Caco-2 (cell line): Measurements from ENCODE around the gene KITLG. TPM values are rescaled to one million over a fixed set of nuclear protein-coding genes. Genes with fewer than 3 reads are reported as not detected.

ENCODE experiments used
- BruUV-seq: library from RNA; stranded (reverse); fragments of 400-500 nt; replicated peaks from 2 replicates; lab custom pipeline; 2021; lab: Mats Ljungman, UMichigan
- CTCF ChIA-PET: fragments of 300-600 bp; sonication (Branson Sonifier 250); formaldehyde crosslinking; loops from one replicate; lab custom pipeline; 2022; ENCODE audit warnings: antibody characterized with exemption; lab: Charles Lee
- POLR2A ChIA-PET: fragments of 300-600 bp; sonication (Branson Sonifier 250); formaldehyde crosslinking; loops from one replicate; lab custom pipeline; 2022; ENCODE audit warnings: antibody characterized with exemption; lab: Charles Lee
- DNase-seq, 2 experiments: peaks; one replicate each; pipeline versions ENCODE4 v3.0.0 to v3.0.0-alpha.2; 2020 to 2022
- H3K27me3 ChIP-seq: replicated peaks from 2 replicates; pipeline ENCODE4 v1.6.0; 2011; ENCODE audit warnings: low read length; ENCODE audit not compliant: control insufficient read depth, insufficient read depth
- H3K36me3 ChIP-seq: 2 replicates; pipeline ENCODE4 v1.5.1; 2011; ENCODE audit warnings: low read length; ENCODE audit not compliant: control insufficient read depth, insufficient read depth
- H3K4me1 ChIP-seq: fragments of 250-450 bp; sonication (Bioruptor Pico); 2 replicates; pipeline ENCODE4 v1.5.1; 2020; ENCODE audit warnings: mild to moderate bottlenecking
- H3K4me3 ChIP-seq: 2 replicates; pipeline ENCODE4 v1.5.1; 2011; ENCODE audit warnings: low read depth, mild to moderate bottlenecking, control low read depth, low read length
- H3K9me3 ChIP-seq: fragments of 250-450 bp; sonication (Bioruptor Pico); 2 replicates; pipeline ENCODE4 v1.5.1; 2020; ENCODE audit warnings: mild to moderate bottlenecking, moderate library complexity
- H3K27ac Mint-ChIP-seq: one replicate; pipeline ENCODE4 v1.8.0; 2022; ENCODE audit warnings: mixed read lengths; ENCODE audit not compliant: unreplicated experiment
- H3K27me3 Mint-ChIP-seq: one replicate; pipeline ENCODE4 v1.8.0; 2022; ENCODE audit warnings: mixed read lengths; ENCODE audit not compliant: insufficient read depth, unreplicated experiment
- H3K36me3 Mint-ChIP-seq: one replicate; pipeline ENCODE4 v1.8.0; 2022; ENCODE audit warnings: mild to moderate bottlenecking, mixed read lengths; ENCODE audit not compliant: insufficient read depth, unreplicated experiment
- H3K4me1 Mint-ChIP-seq: one replicate; pipeline ENCODE4 v1.8.0; 2022; ENCODE audit warnings: low read depth, mixed read lengths; ENCODE audit not compliant: unreplicated experiment
- H3K4me3 Mint-ChIP-seq: one replicate; pipeline ENCODE4 v1.8.0; 2022; ENCODE audit warnings: mild to moderate bottlenecking, moderate library complexity, mixed read lengths; ENCODE audit not compliant: unreplicated experiment
- H3K9me3 Mint-ChIP-seq: one replicate; pipeline ENCODE4 v1.8.0; 2022; ENCODE audit warnings: mixed read lengths; ENCODE audit not compliant: unreplicated experiment
- CTCF ChIP-seq, 2 experiments: fragments of 200-600 bp in 1 of 2; IDR thresholded peaks; 1 replicate in 1 of 2; 2 replicates in 1 of 2; pipeline versions ENCODE4 v1.5.1 to v1.8.0; 2011 to 2022; ENCODE audit warnings: antibody characterized with exemption in 1 of 2, control low read depth in 1 of 2, inconsistent platforms in 1 of 2, low read depth in 1 of 2, low read length in 1 of 2, mild to moderate bottlenecking in 1 of 2, moderate library complexity in 1 of 2; ENCODE audit not compliant: insufficient read depth in 1 of 2, severe bottlenecking in 1 of 2, unreplicated experiment in 1 of 2
- intact Hi-C: fragments of 100-400 bp; cut with micrococcal nuclease; formaldehyde crosslinking; loops from one replicate; pipeline ENCODE4 v1.10.0; 2022; ENCODE audit not compliant: unreplicated experiment
- total RNA-seq: library from RNA; stranded (reverse); gene quantifications from 2 replicates; pipeline ENCODE4 v1.2.3, GENCODE V29; 2022

Gene KITLG
- total RNA-seq, 1 experiment from 2014 or later = 200 TPM

- Histone ChIP-seq H3K27me3 (no peaks in the 10 kb centered on the region), H3K4me1 (no peaks in the 10 kb centered on the region), H3K36me3 (no peaks in the 10 kb centered on the region), H3K9me3 (no peaks in the 10 kb centered on the region), H3K4me3 (no peak overlapping the region)
- intact Hi-C loops = no loop called here
- Mint-ChIP-seq H3K27me3 (no peaks in the 10 kb centered on the region), H3K4me3 (no peak overlapping the region), H3K27ac (no peak overlapping the region), H3K36me3 (peaks cover 4% of the 10 kb centered on the region), H3K4me1 (no peaks in the 10 kb centered on the region), H3K9me3 (peaks cover 37% of the 10 kb centered on the region)
- BruUV-seq = no TSS peak
- no peak for DNase-seq
- TF ChIP-seq CTCF (IDR thresholded peaks at IDR 0.05; ENCODE audit: insufficient read depth in 1 of 2, low read depth in 1 of 2, low read length in 1 of 2, severe bottlenecking in 1 of 2, unreplicated experiment in 1 of 2) = no peak
- ChIA-PET POLR2A (no interaction called here), CTCF (no interaction called here)
Observed at GRCh38 chr12:88604646-88605045, 24.4 kb upstream of the KITLG start.

GRCh38 chr12:88600272-88600671, 20.0 kb upstream of the KITLG start:
- Mint-ChIP-seq H3K27ac (no peak overlapping the region), H3K9me3 (peaks cover 4% of the 10 kb centered on the region), H3K4me3 (no peak overlapping the region), H3K4me1 (no peaks in the 10 kb centered on the region), H3K36me3 (no peaks in the 10 kb centered on the region), H3K27me3 (no peaks in the 10 kb centered on the region)
- Histone ChIP-seq H3K27me3 (no peaks in the 10 kb centered on the region), H3K36me3 (no peaks in the 10 kb centered on the region), H3K4me1 (peaks cover under 1% of the 10 kb centered on the region; the same call in 1 of the 2 replicates), H3K9me3 (no peaks in the 10 kb centered on the region), H3K4me3 (no peak overlapping the region)
- CTCF ChIA-PET = no interaction called here
- BruUV-seq = no TSS peak
- no peak for DNase-seq
- POLR2A ChIA-PET = no interaction called here
- intact Hi-C loops = no loop called here
- no peak for TF ChIP-seq CTCF (IDR thresholded peaks at IDR 0.05; ENCODE audit: insufficient read depth in 1 of 2, low read depth in 1 of 2, low read length in 1 of 2, severe bottlenecking in 1 of 2, unreplicated experiment in 1 of 2)

- Mint-ChIP-seq H3K4me3 (no peak overlapping the region), H3K9me3 (no peaks in the 10 kb centered on the region), H3K27ac (no peak overlapping the region), H3K4me1 (no peaks in the 10 kb centered on the region), H3K36me3 (no peaks in the 10 kb centered on the region), H3K27me3 (no peaks in the 10 kb centered on the region)
- ChIA-PET CTCF (no interaction called here), POLR2A (interaction anchor here (0.8 kb wide), 1 partner anchor 81 kb away, joined by 3 read pairs; no protein-coding TSS in a partner anchor)
- no peak for DNase-seq
- Histone ChIP-seq H3K4me3 (no peak overlapping the region), H3K4me1 (peaks cover 3% of the 10 kb centered on the region; the same call in 1 of the 2 replicates), H3K27me3 (no peaks in the 10 kb centered on the region), H3K9me3 (no peaks in the 10 kb centered on the region), H3K36me3 (no peaks in the 10 kb centered on the region)
- intact Hi-C loops = no loop called here
- TF ChIP-seq CTCF (IDR thresholded peaks at IDR 0.05; ENCODE audit: insufficient read depth in 1 of 2, low read depth in 1 of 2, low read length in 1 of 2, severe bottlenecking in 1 of 2, unreplicated experiment in 1 of 2) = no peak
- BruUV-seq = no TSS peak
Observed at GRCh38 chr12:88597365-88597764, 17.1 kb upstream of the KITLG start.
